ENCODE data around the gene CC2D2A.

The CC2D2A gene

GRCh38 chr4:15545371-15545770 is 75.7 kb downstream of the CC2D2A start:
- ATAC-seq (replicated peaks) (no peak), DNase-seq (no peak)
- H3K9me3 Mint-ChIP-seq, result no peaks in the 10 kb centered on the region
- H3K27ac Mint-ChIP-seq, result no peak overlapping the region
- H3K27me3 Mint-ChIP-seq, result no peaks in the 10 kb centered on the region
- peaks cover 7 to 19% of the 10 kb centered on the region in 2 donors for H3K36me3 Mint-ChIP-seq
- no peak overlapping the region for H3K4me3 Mint-ChIP-seq
- H3K4me1 Mint-ChIP-seq, result peaks cover 3 to 5% of the 10 kb centered on the region in 2 donors

GRCh38 chr4:15547392-15547791 is 77.7 kb downstream of the CC2D2A start:
- H3K27me3 Mint-ChIP-seq, result no peaks in the 10 kb centered on the region
- H3K9me3 Mint-ChIP-seq, result no peaks in the 10 kb centered on the region
- peaks cover 3 to 5% of the 10 kb centered on the region in 2 donors for H3K4me1 Mint-ChIP-seq
- H3K36me3 Mint-ChIP-seq, result peaks cover 7 to 16% of the 10 kb centered on the region in 2 donors
- no peak overlapping the region for H3K4me3 Mint-ChIP-seq
- ATAC-seq (replicated peaks) (no peak), DNase-seq (no peak)
- H3K27ac Mint-ChIP-seq, result no peak overlapping the region

GRCh38 chr4:15550491-15550890 is 80.8 kb downstream of the CC2D2A start:
- Mint-ChIP-seq H3K4me1 (peaks cover 3 to 5% of the 10 kb centered on the region in 2 donors), H3K27ac (no peak overlapping the region), H3K9me3 (no peaks in the 10 kb centered on the region), H3K36me3 (peaks cover 4 to 7% of the 10 kb centered on the region in 2 donors), H3K27me3 (no peaks in the 10 kb centered on the region), H3K4me3 (no peak overlapping the region)
- no peak for DNase-seq
- no peak for ATAC-seq (replicated peaks)

GRCh38 chr4:15551740-15552446 is 82.2 kb downstream of the CC2D2A start:
- Mint-ChIP-seq H3K27me3 (no peaks in the 10 kb centered on the region), H3K4me1 (peaks cover 3 to 5% of the 10 kb centered on the region in 2 donors), H3K36me3 (no peaks in the 10 kb centered on the region), H3K9me3 (no peaks in the 10 kb centered on the region), H3K27ac (no peak overlapping the region), H3K4me3 (no peak overlapping the region)
- ATAC-seq (replicated peaks), result no peak
- DNase-seq, result no peak

- Mint-ChIP-seq H3K27me3 (no peaks in the 10 kb centered on the region), H3K36me3 (no peaks in the 10 kb centered on the region), H3K9me3 (no peaks in the 10 kb centered on the region), H3K4me3 (no peak overlapping the region), H3K4me1 (no peaks in the 10 kb centered on the region), H3K27ac (no peak overlapping the region)
- DNase-seq (no peak), ATAC-seq (replicated peaks) (no peak)
Observed at GRCh38 chr4:15552557-15553362, 83.1 kb downstream of the CC2D2A start.

GRCh38 chr4:15556511-15557092 is 86.9 kb downstream of the CC2D2A start:
- Mint-ChIP-seq H3K27ac (no peak overlapping the region), H3K4me1 (peaks cover 6 to 11% of the 10 kb centered on the region in 2 donors), H3K4me3 (no peak overlapping the region), H3K27me3 (no peaks in the 10 kb centered on the region), H3K9me3 (no peaks in the 10 kb centered on the region), H3K36me3 (peaks cover 0 to 2% of the 10 kb centered on the region in 2 donors)
- no peak for DNase-seq
- no peak for ATAC-seq (replicated peaks)

GRCh38 chr4:15557786-15558550 is 88.3 kb downstream of the CC2D2A start:
- H3K4me1 Mint-ChIP-seq, result peaks cover 9 to 20% of the 10 kb centered on the region in 2 donors
- no peaks in the 10 kb centered on the region for H3K27me3 Mint-ChIP-seq
- H3K4me3 Mint-ChIP-seq, result no peak overlapping the region
- no peak for DNase-seq
- H3K36me3 Mint-ChIP-seq, result peaks cover 2 to 6% of the 10 kb centered on the region in 2 donors
- no peak for ATAC-seq (replicated peaks)
- H3K27ac Mint-ChIP-seq, result no peak overlapping the region
- H3K9me3 Mint-ChIP-seq, result no peaks in the 10 kb centered on the region

- no peak for ATAC-seq (replicated peaks)
- Mint-ChIP-seq H3K4me1 (peaks cover 9 to 20% of the 10 kb centered on the region in 2 donors), H3K9me3 (no peaks in the 10 kb centered on the region)
Observed at GRCh38 chr4:15558561-15558960, 88.9 kb downstream of the CC2D2A start.

GRCh38 chr4:15562114-15562513 is 92.4 kb downstream of the CC2D2A start:
- peaks cover 8 to 22% of the 10 kb centered on the region in 2 donors for H3K36me3 Mint-ChIP-seq
- no peak overlapping the region for H3K4me3 Mint-ChIP-seq
- ATAC-seq (replicated peaks), result no peak
- H3K4me1 Mint-ChIP-seq, result peaks cover 9 to 20% of the 10 kb centered on the region in 2 donors
- H3K9me3 Mint-ChIP-seq, result no peaks in the 10 kb centered on the region
- no peak overlapping the region for H3K27ac Mint-ChIP-seq
- DNase-seq, result no peak
- H3K27me3 Mint-ChIP-seq, result no peaks in the 10 kb centered on the region

More at GRCh38 chr4:15558561-15558960, 88.9 kb downstream of the CC2D2A start:
- Mint-ChIP-seq H3K36me3 (peaks cover 2 to 9% of the 10 kb centered on the region in 2 donors), H3K4me3 (no peak overlapping the region), H3K27ac (no peak overlapping the region), H3K27me3 (no peaks in the 10 kb centered on the region)
- DNase-seq, result no peak

GRCh38 chr4:15562623-15563022 is 92.9 kb downstream of the CC2D2A start:
- H3K27ac Mint-ChIP-seq, result no peak overlapping the region
- no peak for DNase-seq
- H3K27me3 Mint-ChIP-seq, result no peaks in the 10 kb centered on the region
- H3K4me1 Mint-ChIP-seq, result peaks cover 9 to 20% of the 10 kb centered on the region in 2 donors
- peaks cover 10 to 25% of the 10 kb centered on the region in 2 donors for H3K36me3 Mint-ChIP-seq
- H3K9me3 Mint-ChIP-seq, result no peaks in the 10 kb centered on the region
- ATAC-seq (replicated peaks), result no peak
- H3K4me3 Mint-ChIP-seq, result no peak overlapping the region

GRCh38 chr4:15563871-15564270 is 94.2 kb downstream of the CC2D2A start:
- Mint-ChIP-seq H3K9me3 (no peaks in the 10 kb centered on the region), H3K36me3 (peaks cover 17 to 32% of the 10 kb centered on the region in 2 donors), H3K4me1 (peaks cover 9 to 20% of the 10 kb centered on the region in 2 donors), H3K27me3 (no peaks in the 10 kb centered on the region), H3K4me3 (no peak overlapping the region), H3K27ac (no peak overlapping the region)
- ATAC-seq (replicated peaks) (no peak), DNase-seq (no peak)

GRCh38 chr4:15568821-15569220 is 99.1 kb downstream of the CC2D2A start:
- Mint-ChIP-seq H3K9me3 (no peaks in the 10 kb centered on the region), H3K27me3 (no peaks in the 10 kb centered on the region), H3K4me1 (no peaks in the 10 kb centered on the region), H3K4me3 (no peak overlapping the region), H3K36me3 (peaks cover 17 to 37% of the 10 kb centered on the region in 2 donors), H3K27ac (no peak overlapping the region)
- ATAC-seq (replicated peaks), result no peak
- DNase-seq, result no peak

GRCh38 chr4:15569746-15570145 is 100.1 kb downstream of the CC2D2A start:
- H3K27ac Mint-ChIP-seq, result no peak overlapping the region
- no peaks in the 10 kb centered on the region for H3K27me3 Mint-ChIP-seq
- H3K36me3 Mint-ChIP-seq, result peaks cover 17 to 37% of the 10 kb centered on the region in 2 donors
- no peaks in the 10 kb centered on the region for H3K4me1 Mint-ChIP-seq
- H3K4me3 Mint-ChIP-seq, result no peak overlapping the region
- H3K9me3 Mint-ChIP-seq, result no peaks in the 10 kb centered on the region
- ATAC-seq (replicated peaks) (no peak), DNase-seq (no peak)

GRCh38 chr4:15575966-15576365 is 106.3 kb downstream of the CC2D2A start:
- Mint-ChIP-seq H3K36me3 (no peaks in the 10 kb centered on the region), H3K27ac (no peak overlapping the region), H3K4me1 (no peaks in the 10 kb centered on the region), H3K9me3 (no peaks in the 10 kb centered on the region), H3K4me3 (no peak overlapping the region), H3K27me3 (no peaks in the 10 kb centered on the region)
- DNase-seq, result no peak
- no peak for ATAC-seq (replicated peaks)

Data from stimulated activated naive B cell treated with anti-CD40 and anti-IgM and Interleukin-4, amounts not matched to agents 10 μg/mL and 1 μg/mL and 100 μg/mL, for 72 hours (primary cell).